Glutamatergic neuron (in vitro differentiated cells): ENCODE data around the gene SIK3. TPM values are rescaled to one million over a fixed set of nuclear protein-coding genes. Genes with fewer than 3 reads are reported as not detected.

Experiments used
- DNase-seq: peaks from one replicate; pipeline ENCODE4 v3.0.0; 2022
- H3K27ac Mint-ChIP-seq: one replicate; pipeline ENCODE4 v1.8.0; 2020; ENCODE audit warnings: mild to moderate bottlenecking, mixed read lengths, inconsistent platforms; ENCODE audit not compliant: unreplicated experiment
- H3K27me3 Mint-ChIP-seq: one replicate; pipeline ENCODE4 v1.8.0; 2020; ENCODE audit warnings: mild to moderate bottlenecking, moderate library complexity, mixed read lengths, inconsistent platforms; ENCODE audit not compliant: unreplicated experiment
- H3K36me3 Mint-ChIP-seq: one replicate; pipeline ENCODE4 v1.8.0; 2020; ENCODE audit warnings: mild to moderate bottlenecking, mixed read lengths, inconsistent platforms; ENCODE audit not compliant: unreplicated experiment
- H3K4me1 Mint-ChIP-seq: one replicate; pipeline ENCODE4 v1.8.0; 2020; ENCODE audit warnings: mild to moderate bottlenecking, low read depth, mixed read lengths, inconsistent platforms; ENCODE audit not compliant: unreplicated experiment
- H3K4me3 Mint-ChIP-seq: one replicate; pipeline ENCODE4 v1.8.0; 2020; ENCODE audit warnings: mild to moderate bottlenecking, mixed read lengths, inconsistent platforms; ENCODE audit not compliant: unreplicated experiment
- H3K9me3 Mint-ChIP-seq: one replicate; pipeline ENCODE4 v1.8.0; 2020; ENCODE audit warnings: mild to moderate bottlenecking, moderate library complexity, mixed read lengths, inconsistent platforms; ENCODE audit not compliant: unreplicated experiment
- CTCF ChIP-seq: fragments of 200-600 bp; sonication (generic); IDR thresholded peaks from one replicate; pipeline ENCODE4 v1.5.0; 2021; ENCODE audit not compliant: partially characterized antibody, unreplicated experiment
- total RNA-seq: library from RNA; stranded (reverse); fragmentation: NEBNext Ultra II Directional; extraction: Animal tissue kit (Norgen Biotek cat#: 25700); gene quantifications from one replicate; pipeline ENCODE4 v1.2.1, GENCODE V29; 2021; ENCODE audit not compliant: unreplicated experiment

The SIK3 gene
- total RNA-seq, 1 donor from 2014 or later, result 22.2 TPM

- H3K4me1 Mint-ChIP-seq, result no peaks in the 10 kb centered on the region
- H3K27ac Mint-ChIP-seq, result no peak overlapping the region
- no peaks in the 10 kb centered on the region for H3K27me3 Mint-ChIP-seq
- H3K36me3 Mint-ChIP-seq, result no peaks in the 10 kb centered on the region
- H3K4me3 Mint-ChIP-seq, result no peak overlapping the region
- H3K9me3 Mint-ChIP-seq, result no peaks in the 10 kb centered on the region
- no peak for TF ChIP-seq CTCF
- DNase-seq, result no peak
These were observed 127.5 kb downstream of the SIK3 start for GRCh38 chr11:116970485-116971292.

- no peak overlapping the region for H3K4me3 Mint-ChIP-seq
- H3K9me3 Mint-ChIP-seq, result no peaks in the 10 kb centered on the region
- no peak overlapping the region for H3K27ac Mint-ChIP-seq
- no peaks in the 10 kb centered on the region for H3K4me1 Mint-ChIP-seq
- no peak for TF ChIP-seq CTCF
- no peaks in the 10 kb centered on the region for H3K27me3 Mint-ChIP-seq
- no peak for DNase-seq
- H3K36me3 Mint-ChIP-seq, result no peaks in the 10 kb centered on the region
These were observed 128.5 kb downstream of the SIK3 start for GRCh38 chr11:116969694-116970093.

- Mint-ChIP-seq H3K9me3 (no peaks in the 10 kb centered on the region), H3K27me3 (no peaks in the 10 kb centered on the region), H3K4me3 (no peak overlapping the region), H3K4me1 (no peaks in the 10 kb centered on the region), H3K36me3 (no peaks in the 10 kb centered on the region), H3K27ac (no peak overlapping the region)
- TF ChIP-seq CTCF, result no peak
- no peak for DNase-seq
These were observed 134.0 kb downstream of the SIK3 start for GRCh38 chr11:116964269-116964668.

- Mint-ChIP-seq H3K36me3 (no peaks in the 10 kb centered on the region), H3K9me3 (no peaks in the 10 kb centered on the region), H3K27me3 (no peaks in the 10 kb centered on the region), H3K4me3 (no peak overlapping the region), H3K27ac (no peak overlapping the region), H3K4me1 (no peaks in the 10 kb centered on the region)
- no peak for DNase-seq
- no peak for TF ChIP-seq CTCF
These were observed 134.4 kb downstream of the SIK3 start for GRCh38 chr11:116963813-116964212.

GRCh38 chr11:116962108-116962507 lies 136.1 kb downstream of the SIK3 start:
- no peak for TF ChIP-seq CTCF
- Mint-ChIP-seq H3K4me3 (no peak overlapping the region), H3K36me3 (no peaks in the 10 kb centered on the region), H3K4me1 (peaks cover 4% of the 10 kb centered on the region), H3K9me3 (no peaks in the 10 kb centered on the region), H3K27me3 (no peaks in the 10 kb centered on the region), H3K27ac (no peak overlapping the region)
- DNase-seq, result no peak
